NCI-H345 treated with DMSO at 0.1 percent for 48 hours (cell line): ENCODE measurements around the gene RNU2-1.
"Not testable (repeated sequence)": the region's sequence is repeated elsewhere in the genome, so short reads cannot be mapped to it uniquely, and the experiment has no call there.

ENCODE experiments used
- DNase-seq: peaks from one replicate; lab custom pipeline; 2025; ENCODE audit not compliant: unreplicated experiment; lab: John Stamatoyannopoulos, UW

Gene RNU2-1

GRCh38 chr17:43233877-43234276 is at the start of gene RNU2-1:
TSS of gene RNU2-1 (minus strand) at chr17:43233977.
- not testable (repeated sequence) for DNase-seq

- not testable (repeated sequence) for DNase-seq
Observed at GRCh38 chr17:43272914-43273313, 39.1 kb upstream of the RNU2-1 start.

GRCh38 chr17:43272483-43272882 is 38.7 kb upstream of the RNU2-1 start:
- not testable (repeated sequence) for DNase-seq

- not testable (repeated sequence) for DNase-seq
Observed at GRCh38 chr17:43270552-43271504, 37.1 kb upstream of the RNU2-1 start.

GRCh38 chr17:43246456-43246855 is 12.7 kb upstream of the RNU2-1 start:
- DNase-seq, result not testable (repeated sequence)

- not testable (repeated sequence) for DNase-seq
Observed at GRCh38 chr17:43240596-43241352, 7.0 kb upstream of the RNU2-1 start.

- DNase-seq, result not testable (repeated sequence)
Observed at GRCh38 chr17:43239597-43239996, 5.8 kb upstream of the RNU2-1 start.

GRCh38 chr17:43233263-43233662 is 514 bp downstream of the RNU2-1 start:
- DNase-seq, result not testable (repeated sequence)

- DNase-seq, result not testable (repeated sequence)
Observed at GRCh38 chr17:43232021-43232699, 1.6 kb downstream of the RNU2-1 start.

GRCh38 chr17:43231205-43232020 is 2.4 kb downstream of the RNU2-1 start:
- DNase-seq, result not testable (repeated sequence)

GRCh38 chr17:43228020-43228782 is 5.6 kb downstream of the RNU2-1 start, which contains the start of gene CCDC200:
TSS of gene CCDC200 (minus strand) at chr17:43228623. CDS start at chr17:43228554, 69 bp downstream.
- DNase-seq, result not testable (repeated sequence)

GRCh38 chr17:43226393-43226792 is 7.4 kb downstream of the RNU2-1 start:
- DNase-seq, result no peak

GRCh38 chr17:43224146-43224705 is 9.6 kb downstream of the RNU2-1 start:
- no peak for DNase-seq

GRCh38 chr17:43220511-43221125 is 13.2 kb downstream of the RNU2-1 start:
- no peak for DNase-seq

GRCh38 chr17:43219746-43220380 is 13.9 kb downstream of the RNU2-1 start:
- DNase-seq, result no peak

- DNase-seq, result no peak
Observed at GRCh38 chr17:43219001-43219400, 14.8 kb downstream of the RNU2-1 start.

- no peak for DNase-seq
Observed at GRCh38 chr17:43217614-43218087, 16.1 kb downstream of the RNU2-1 start.
